SJSA1 (cell line): ENCODE measurements around the gene DNAH1. TPM values are rescaled to one million over a fixed set of nuclear protein-coding genes. Genes with fewer than 3 reads are reported as not detected.

ENCODE experiments used
- DNase-seq, 2 experiments: peaks; one replicate each; pipeline ENCODE4 v3.0.0-alpha.2; 2015 to 2020; ENCODE audit warnings: low spot score in 2 of 2, low read depth in 1 of 2
- H3K27ac ChIP-seq: fragments of 250-450 bp; sonication (Bioruptor Pico); 2 replicates; pipeline ENCODE4 v1.5.1; 2020; ENCODE audit warnings: mild to moderate bottlenecking, moderate library complexity
- H3K27me3 ChIP-seq: fragments of 250-450 bp; sonication (Bioruptor Pico); replicated peaks from 2 replicates; pipeline ENCODE4 v1.5.1; 2020; ENCODE audit warnings: mild to moderate bottlenecking, moderate library complexity
- H3K36me3 ChIP-seq: fragments of 250-450 bp; sonication (Bioruptor Pico); 2 replicates; pipeline ENCODE4 v1.5.1; 2020; ENCODE audit warnings: mild to moderate bottlenecking
- H3K4me1 ChIP-seq: fragments of 250-450 bp; sonication (Bioruptor Pico); replicated peaks from 2 replicates; pipeline ENCODE4 v1.6.1; 2021; ENCODE audit warnings: mild to moderate bottlenecking
- H3K4me3 ChIP-seq: fragments of 250-450 bp; sonication (Bioruptor Pico); 2 replicates; pipeline ENCODE4 v1.5.1; 2020; ENCODE audit warnings: mild to moderate bottlenecking
- H3K9me3 ChIP-seq: fragments of 250-450 bp; sonication (Bioruptor Pico); replicated peaks from 2 replicates; pipeline ENCODE4 v1.5.1; 2020; ENCODE audit warnings: mild to moderate bottlenecking
- total RNA-seq: library from RNA; depleted of rRNA; stranded (reverse); fragments of >200 nt; shearing (Covaris generic); gene quantifications from 2 replicates; pipeline ENCODE4 v1.2.3, GENCODE V29; 2014

DNAH1 gene
- total RNA-seq, 1 experiment from 2014 or later = 1.1 TPM

DNA sequence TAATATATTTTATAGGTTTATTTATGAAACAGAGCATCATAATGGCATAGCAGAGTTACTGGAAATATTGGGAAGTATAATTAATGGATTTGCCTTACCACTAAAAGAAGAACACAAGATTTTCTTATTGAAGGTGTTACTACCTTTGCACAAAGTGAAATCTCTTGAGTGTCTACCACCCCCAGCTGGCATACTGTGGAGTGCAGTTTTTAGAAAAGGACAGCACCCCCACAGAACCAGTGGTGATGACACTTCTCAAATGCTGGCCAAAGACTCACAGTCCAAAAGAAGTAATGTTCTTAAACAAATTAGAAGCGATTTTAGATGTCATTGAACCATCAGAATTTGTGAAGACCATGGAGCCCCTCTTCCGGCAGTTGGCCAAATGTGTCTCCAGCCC lies 58.1 kb downstream of the DNAH1 start:
- H3K4me1 ChIP-seq = no peaks in the 10 kb centered on the region
- H3K4me3 ChIP-seq = no peak overlapping the region
- no peaks in the 10 kb centered on the region for H3K27me3 ChIP-seq
- no peak overlapping the region for H3K27ac ChIP-seq
- no peaks in the 10 kb centered on the region for H3K36me3 ChIP-seq
- no peak for DNase-seq
- H3K9me3 ChIP-seq = no peaks in the 10 kb centered on the region

DNA sequence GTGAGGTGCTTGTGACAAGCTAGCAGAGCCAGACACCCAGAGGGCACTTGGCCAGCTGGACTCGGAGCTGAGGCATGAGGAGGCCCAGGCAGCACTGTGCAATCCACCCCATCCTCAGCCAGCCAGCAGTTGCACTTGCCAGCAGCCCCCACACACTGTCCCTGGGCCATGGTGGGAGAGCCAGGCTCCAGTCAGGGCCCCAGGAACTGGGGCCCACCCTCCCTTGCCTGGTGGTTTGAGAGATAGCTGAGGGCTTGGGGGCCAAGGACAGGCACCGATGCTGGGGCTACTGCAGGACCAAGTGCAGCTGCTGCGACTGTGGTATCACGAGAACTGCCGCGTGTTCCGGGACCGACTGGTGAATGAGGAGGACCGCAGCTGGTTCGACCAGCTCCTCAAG lies 63.5 kb downstream of the DNAH1 start:
- no peaks in the 10 kb centered on the region for H3K9me3 ChIP-seq
- no peak overlapping the region for H3K27ac ChIP-seq
- DNase-seq = no peak
- H3K4me1 ChIP-seq = no peaks in the 10 kb centered on the region
- no peaks in the 10 kb centered on the region for H3K27me3 ChIP-seq
- no peak overlapping the region for H3K4me3 ChIP-seq
- H3K36me3 ChIP-seq = no peaks in the 10 kb centered on the region

- Histone ChIP-seq H3K27ac (no peak overlapping the region), H3K36me3 (no peaks in the 10 kb centered on the region), H3K4me3 (no peak overlapping the region), H3K27me3 (no peaks in the 10 kb centered on the region), H3K9me3 (no peaks in the 10 kb centered on the region), H3K4me1 (no peaks in the 10 kb centered on the region)
- no peak for DNase-seq
These were observed 63.9 kb downstream of the DNAH1 start for GRCh38 chr3:52380023-52380422.

GRCh38 chr3:52381623-52382022 lies 65.5 kb downstream of the DNAH1 start:
- no peak for DNase-seq
- Histone ChIP-seq H3K9me3 (no peaks in the 10 kb centered on the region), H3K27ac (no peak overlapping the region), H3K27me3 (no peaks in the 10 kb centered on the region), H3K4me1 (no peaks in the 10 kb centered on the region), H3K4me3 (no peak overlapping the region), H3K36me3 (no peaks in the 10 kb centered on the region)

DNA sequence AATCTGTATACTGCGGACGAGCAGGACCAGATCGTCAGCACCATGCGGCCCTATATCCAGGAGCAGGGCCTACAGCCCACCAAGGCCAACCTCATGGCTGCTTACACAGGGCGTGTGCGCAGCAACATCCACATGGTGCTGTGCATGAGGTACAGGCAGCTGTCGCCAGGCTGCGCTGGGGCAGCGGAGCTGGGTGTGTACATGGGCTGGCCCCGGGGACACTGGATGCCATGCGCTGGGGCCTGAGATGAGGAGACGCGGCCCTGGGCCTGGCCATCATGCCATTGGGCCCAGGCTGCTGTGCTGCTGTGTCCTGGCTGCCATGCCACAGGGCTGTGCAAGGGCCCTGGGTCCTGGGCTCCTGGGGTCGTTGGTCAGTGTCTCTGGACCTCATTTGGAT lies 67.3 kb downstream of the DNAH1 start:
- Histone ChIP-seq H3K4me1 (no peaks in the 10 kb centered on the region), H3K27ac (no peak overlapping the region), H3K36me3 (no peaks in the 10 kb centered on the region), H3K4me3 (no peak overlapping the region), H3K27me3 (no peaks in the 10 kb centered on the region), H3K9me3 (no peaks in the 10 kb centered on the region)
- DNase-seq = no peak

- Histone ChIP-seq H3K36me3 (no peaks in the 10 kb centered on the region), H3K9me3 (no peaks in the 10 kb centered on the region), H3K27me3 (no peaks in the 10 kb centered on the region), H3K4me3 (no peak overlapping the region), H3K4me1 (no peaks in the 10 kb centered on the region), H3K27ac (no peak overlapping the region)
- no peak for DNase-seq
These were observed 68.1 kb downstream of the DNAH1 start for GRCh38 chr3:52384019-52384761.

GRCh38 chr3:52385157-52385556 lies 69.0 kb downstream of the DNAH1 start:
- no peak overlapping the region for H3K4me3 ChIP-seq
- H3K27ac ChIP-seq = no peak overlapping the region
- H3K36me3 ChIP-seq = no peaks in the 10 kb centered on the region
- H3K27me3 ChIP-seq = no peaks in the 10 kb centered on the region
- H3K4me1 ChIP-seq = no peaks in the 10 kb centered on the region
- H3K9me3 ChIP-seq = no peaks in the 10 kb centered on the region
- DNase-seq = no peak

- no peaks in the 10 kb centered on the region for H3K9me3 ChIP-seq
- no peak overlapping the region for H3K27ac ChIP-seq
- H3K36me3 ChIP-seq = no peaks in the 10 kb centered on the region
- no peak overlapping the region for H3K4me3 ChIP-seq
- no peaks in the 10 kb centered on the region for H3K27me3 ChIP-seq
- no peak for DNase-seq
- no peaks in the 10 kb centered on the region for H3K4me1 ChIP-seq
These were observed 71.4 kb downstream of the DNAH1 start for GRCh38 chr3:52387481-52387880.

DNA sequence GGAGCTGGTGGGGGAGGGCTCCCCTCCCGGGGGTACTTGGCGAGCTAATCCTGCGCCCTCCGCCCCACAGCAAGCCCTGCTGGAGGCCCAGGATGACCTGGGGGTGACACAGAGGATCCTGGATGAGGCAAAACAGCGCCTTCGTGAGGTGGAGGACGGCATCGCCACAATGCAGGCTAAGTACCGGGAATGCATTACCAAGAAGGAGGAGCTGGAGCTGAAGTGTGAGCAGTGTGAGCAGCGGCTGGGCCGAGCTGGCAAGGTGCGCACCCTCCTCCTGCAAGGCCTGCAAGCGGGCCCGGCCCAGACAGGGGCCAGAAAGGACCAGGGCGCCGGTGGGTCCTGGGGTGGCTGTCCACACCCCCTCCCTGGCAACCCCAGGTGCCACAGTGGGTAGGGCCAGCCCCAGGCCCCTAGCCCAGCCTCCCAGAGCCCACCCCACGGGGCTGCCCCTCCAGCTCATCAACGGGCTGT lies 72.3 kb downstream of the DNAH1 start:
- no peaks in the 10 kb centered on the region for H3K9me3 ChIP-seq
- no peaks in the 10 kb centered on the region for H3K27me3 ChIP-seq
- no peak overlapping the region for H3K4me3 ChIP-seq
- DNase-seq = no peak
- H3K4me1 ChIP-seq = peaks cover 1% of the 10 kb centered on the region; the same call in 1 of the 2 replicates
- H3K27ac ChIP-seq = no peak overlapping the region
- H3K36me3 ChIP-seq = no peaks in the 10 kb centered on the region

DNA sequence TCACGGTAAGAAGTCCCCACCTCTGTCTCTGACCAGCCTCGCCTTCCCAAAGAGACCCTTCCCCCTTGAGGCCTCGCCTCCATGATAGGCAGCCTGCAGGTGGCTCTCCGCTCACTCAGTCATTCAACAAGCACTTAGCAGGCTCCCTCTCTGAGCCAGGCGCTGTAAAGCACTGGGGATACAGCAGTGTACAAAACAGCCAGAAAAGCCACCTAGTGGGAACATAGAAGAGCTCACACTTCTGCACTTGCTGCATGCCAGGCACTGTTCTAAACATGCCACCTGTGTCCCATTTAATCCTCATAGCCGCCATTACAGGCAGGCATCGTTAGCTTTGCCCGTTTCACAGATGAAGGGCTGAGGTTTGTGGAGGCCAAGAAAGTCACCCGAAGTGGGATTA lies 72.8 kb downstream of the DNAH1 start:
- Histone ChIP-seq H3K27ac (no peak overlapping the region), H3K4me3 (no peak overlapping the region), H3K36me3 (no peaks in the 10 kb centered on the region), H3K27me3 (no peaks in the 10 kb centered on the region), H3K4me1 (peaks cover 7% of the 10 kb centered on the region; the same call in 1 of the 2 replicates), H3K9me3 (no peaks in the 10 kb centered on the region)
- DNase-seq = no peak

GRCh38 chr3:52391096-52391495 lies 75.0 kb downstream of the DNAH1 start:
- H3K4me3 ChIP-seq = no peak overlapping the region
- no peaks in the 10 kb centered on the region for H3K36me3 ChIP-seq
- no peak for DNase-seq
- no peaks in the 10 kb centered on the region for H3K27me3 ChIP-seq
- H3K27ac ChIP-seq = no peak overlapping the region
- H3K9me3 ChIP-seq = no peaks in the 10 kb centered on the region
- peaks cover 7% of the 10 kb centered on the region; the same call in 1 of the 2 replicates for H3K4me1 ChIP-seq

DNA sequence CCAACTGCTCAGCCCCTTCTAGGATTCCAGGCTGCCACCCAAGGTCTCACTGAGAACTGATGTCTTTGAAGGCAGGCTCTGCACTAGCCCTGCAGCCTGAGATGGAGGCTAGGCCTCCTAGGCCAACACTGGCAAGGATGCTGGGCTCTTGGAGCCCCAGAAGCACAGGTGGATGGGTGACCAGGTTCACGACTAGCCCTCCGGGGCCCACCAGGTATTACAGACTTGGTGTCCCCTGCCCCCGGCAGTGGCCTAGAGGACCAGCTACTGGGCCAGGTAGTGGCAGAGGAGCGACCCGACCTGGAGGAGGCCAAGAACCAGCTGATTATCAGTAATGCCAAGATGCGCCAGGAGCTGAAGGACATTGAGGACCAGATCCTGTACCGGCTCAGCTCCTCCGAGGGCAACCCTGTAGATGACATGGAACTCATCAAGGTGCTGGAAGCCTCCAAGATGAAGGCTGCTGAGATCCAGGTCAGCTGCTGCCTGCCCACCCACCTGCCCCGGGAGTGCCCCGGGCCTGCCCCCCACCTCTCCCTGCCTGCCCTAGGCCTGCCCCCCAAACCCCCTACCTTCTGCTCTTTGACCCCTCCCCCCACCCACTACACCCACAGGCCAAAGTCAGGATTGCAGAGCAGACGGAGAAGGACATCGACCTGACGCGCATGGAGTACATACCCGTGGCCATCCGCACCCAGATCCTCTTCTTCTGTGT lies 76.3 kb downstream of the DNAH1 start:
- Histone ChIP-seq H3K27ac (no peak overlapping the region), H3K9me3 (no peaks in the 10 kb centered on the region), H3K27me3 (no peaks in the 10 kb centered on the region), H3K36me3 (no peaks in the 10 kb centered on the region), H3K4me1 (peaks cover 7% of the 10 kb centered on the region; the same call in 1 of the 2 replicates), H3K4me3 (no peak overlapping the region)
- no peak for DNase-seq

DNA sequence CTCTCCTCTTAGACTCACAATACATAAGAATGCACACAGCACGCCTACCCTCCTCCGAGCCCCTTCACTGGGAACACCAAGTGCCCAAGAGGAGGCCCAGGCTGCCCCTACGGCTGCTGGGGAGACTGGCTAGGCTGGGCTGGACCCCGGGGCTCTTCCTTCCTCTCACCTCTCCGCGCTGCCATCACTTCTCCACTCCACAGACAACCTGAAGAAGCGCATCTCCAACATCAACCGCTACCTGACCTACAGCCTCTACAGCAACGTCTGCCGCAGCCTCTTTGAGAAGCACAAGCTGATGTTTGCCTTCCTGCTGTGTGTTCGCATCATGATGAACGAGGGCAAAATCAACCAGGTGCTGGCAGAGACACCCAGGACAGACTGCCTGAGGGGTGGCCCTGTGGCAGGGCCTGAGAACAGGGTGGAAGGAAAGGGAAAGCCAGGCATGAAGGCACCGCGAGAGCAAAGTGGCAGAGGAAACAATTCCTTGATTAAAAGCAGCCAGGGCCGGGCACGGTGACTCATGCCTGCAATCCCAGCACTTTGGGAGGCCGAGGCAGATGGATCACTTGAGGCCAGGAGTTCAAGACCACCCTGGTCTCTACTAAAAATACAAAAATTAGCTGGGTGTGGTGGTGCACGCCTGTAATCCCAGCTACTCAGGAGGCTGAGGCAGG lies 77.2 kb downstream of the DNAH1 start:
- DNase-seq = no peak
- Histone ChIP-seq H3K36me3 (no peaks in the 10 kb centered on the region), H3K27me3 (no peaks in the 10 kb centered on the region), H3K4me3 (no peak overlapping the region), H3K9me3 (no peaks in the 10 kb centered on the region), H3K4me1 (peaks cover 7% of the 10 kb centered on the region; the same call in 1 of the 2 replicates), H3K27ac (no peak overlapping the region)
